GM18508 (cell line): ENCODE data around the gene VDR.

ENCODE experiments used
- ATAC-seq: cut with Tn5 transposase; IDR thresholded peaks from one replicate; pipeline ENCODE4 v1.9.1; 2021; ENCODE audit warnings: moderate number of reproducible peaks; ENCODE audit not compliant: insufficient read depth, unreplicated experiment

Gene VDR

DNA sequence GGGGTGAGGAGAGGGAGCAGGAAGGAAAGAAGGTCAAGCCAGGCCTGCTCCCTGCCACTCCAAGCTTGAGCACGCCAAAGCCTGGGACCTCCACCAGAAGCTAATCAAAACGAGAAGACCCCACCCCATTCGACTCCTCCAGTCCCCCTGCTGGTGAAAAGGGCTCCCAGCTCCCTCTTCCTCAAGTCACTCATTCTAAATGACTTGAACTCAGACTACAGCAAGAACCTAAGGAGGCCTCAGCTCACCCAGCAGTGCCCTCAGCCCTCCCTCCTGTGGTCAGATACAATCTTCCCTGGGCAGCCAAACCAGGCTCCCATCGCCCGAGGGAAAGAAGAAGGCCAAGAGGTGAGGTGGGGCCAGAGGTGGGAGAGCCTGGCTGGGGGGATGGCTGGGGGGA is 102.5 kb downstream of the VDR start:
- no peak for ATAC-seq

DNA sequence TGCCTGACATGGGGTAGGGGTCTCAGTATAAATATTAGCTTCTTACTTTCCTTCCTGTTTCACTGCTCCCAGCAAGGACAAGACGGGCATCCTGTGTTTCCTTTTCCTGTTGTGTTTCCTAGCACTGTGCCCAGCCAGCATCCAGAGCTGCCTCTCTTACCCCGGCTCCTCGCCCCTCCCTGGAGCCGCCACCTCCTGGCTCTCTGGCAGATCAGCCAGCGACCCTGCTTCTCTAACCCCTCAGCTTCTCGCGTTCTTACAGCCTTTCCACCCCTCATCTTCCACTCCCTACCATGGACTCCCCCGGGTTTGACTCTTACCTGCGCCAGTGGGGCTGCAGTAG is 102.9 kb downstream of the VDR start:
- no peak for ATAC-seq

DNA sequence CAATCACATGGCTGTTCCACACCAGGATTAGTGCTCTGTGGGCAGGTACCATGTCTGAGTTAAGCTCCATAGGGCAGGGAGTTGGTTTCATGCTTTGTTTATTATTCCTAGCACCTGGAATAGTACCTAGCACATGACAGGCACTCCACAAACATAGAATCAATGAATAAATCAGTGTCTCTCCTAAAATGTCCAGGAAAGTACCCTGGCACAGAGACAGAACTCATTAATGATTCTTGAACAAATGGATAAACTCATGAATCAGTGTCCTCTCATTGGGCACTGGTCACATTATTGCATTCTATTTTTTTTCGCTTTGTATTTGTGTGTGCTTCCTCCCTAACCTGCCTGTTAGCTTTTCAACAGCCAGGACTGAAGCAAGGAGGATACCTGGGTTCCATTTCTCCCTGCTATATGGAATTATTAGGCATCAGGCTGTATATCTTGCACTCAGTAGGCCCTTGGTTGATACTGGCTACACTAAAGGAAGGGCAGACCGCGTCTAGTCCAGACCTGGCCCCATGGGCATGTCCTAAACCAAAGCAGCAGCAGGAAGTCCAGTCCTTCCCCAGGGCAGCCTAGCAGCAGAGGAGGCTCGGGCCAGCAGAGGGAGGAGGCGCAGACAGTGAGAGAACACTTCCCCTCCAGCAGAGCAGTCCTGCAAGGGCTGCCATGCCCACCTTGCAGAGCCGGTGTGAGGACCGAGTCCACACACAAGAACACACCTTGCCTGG is 103.5 kb downstream of the VDR start:
- no peak for ATAC-seq

DNA sequence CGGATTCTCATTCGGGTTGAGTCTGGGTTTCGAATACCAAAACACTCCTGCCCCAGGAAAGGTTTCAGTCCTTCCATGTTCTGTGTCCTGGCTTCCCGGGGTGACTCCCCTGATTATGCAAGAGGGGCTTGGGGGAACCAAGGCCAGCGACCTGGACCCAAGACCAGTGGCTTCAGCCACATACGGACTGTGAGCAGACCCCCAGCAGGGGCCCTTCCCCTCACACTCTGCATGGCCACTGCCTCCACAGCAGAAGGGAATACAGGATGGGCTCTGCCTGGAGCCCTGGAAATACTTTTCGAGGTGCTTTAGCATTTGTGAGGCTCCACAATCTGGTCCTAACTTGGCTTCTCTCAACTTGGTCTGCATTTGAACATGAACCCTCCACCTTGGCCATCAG is 104.2 kb downstream of the VDR start:
- ATAC-seq = no peak

DNA sequence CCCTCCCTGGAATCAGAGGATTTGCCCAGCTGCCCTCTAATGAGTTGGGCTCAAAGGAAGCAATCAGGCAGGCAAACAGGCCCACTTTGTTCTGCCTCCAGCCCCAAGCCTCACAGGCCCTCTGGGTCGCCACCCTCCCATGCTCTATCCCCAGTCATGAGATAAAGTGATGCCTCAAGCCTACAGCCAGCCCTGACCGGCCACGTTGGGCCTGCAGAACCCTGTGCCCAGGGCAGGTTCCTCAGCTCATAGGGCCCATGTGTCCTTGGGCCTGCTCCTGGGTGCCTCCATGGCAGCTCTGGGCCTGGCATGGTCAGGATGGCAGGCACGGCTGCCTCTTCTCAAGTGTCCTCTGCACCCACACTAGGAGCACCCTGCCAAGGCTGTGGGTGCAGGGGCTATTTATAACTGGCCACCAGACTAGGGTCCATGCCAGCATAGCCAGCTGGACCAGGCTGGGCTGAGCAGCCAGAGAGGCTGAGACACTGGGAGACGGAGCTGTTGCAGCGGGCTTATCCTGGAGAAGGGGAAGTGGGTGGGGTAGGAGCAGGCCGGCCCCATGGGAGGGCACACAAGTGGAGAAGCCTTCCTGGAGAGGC is 105.3 kb downstream of the VDR start:
- no peak for ATAC-seq

DNA sequence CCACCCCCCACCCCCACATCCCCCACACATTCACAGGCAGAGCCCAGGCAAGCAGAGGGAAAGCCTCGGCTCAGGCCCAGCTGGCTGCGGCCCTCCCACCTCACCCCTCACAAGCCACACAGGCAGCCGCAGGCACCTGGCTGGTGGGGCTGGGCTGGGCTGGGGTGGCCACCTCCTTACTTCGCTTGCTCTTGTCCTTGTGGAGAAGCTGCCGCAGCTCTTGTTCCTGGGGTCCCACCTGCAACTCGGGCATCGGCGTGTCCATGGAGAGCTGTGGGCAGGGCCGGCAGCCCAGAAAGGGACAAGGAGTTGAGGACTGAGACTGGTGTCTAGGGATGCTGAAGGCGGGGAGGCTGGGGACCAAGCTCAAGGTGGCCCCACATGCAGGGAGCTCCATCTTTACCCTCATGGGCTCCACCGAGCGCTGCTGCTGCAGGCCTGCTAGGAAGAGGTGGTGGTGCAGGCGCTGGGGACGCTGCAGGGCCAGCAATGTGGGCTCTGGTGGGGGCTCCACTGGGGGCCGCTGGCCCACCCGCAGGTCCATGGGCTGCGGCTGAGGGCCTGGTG is 106.3 kb downstream of the VDR start:
- ATAC-seq = no peak

- ATAC-seq = no peak
These were observed 107.4 kb downstream of the VDR start for GRCh38 chr12:47797441-47797840.

DNA sequence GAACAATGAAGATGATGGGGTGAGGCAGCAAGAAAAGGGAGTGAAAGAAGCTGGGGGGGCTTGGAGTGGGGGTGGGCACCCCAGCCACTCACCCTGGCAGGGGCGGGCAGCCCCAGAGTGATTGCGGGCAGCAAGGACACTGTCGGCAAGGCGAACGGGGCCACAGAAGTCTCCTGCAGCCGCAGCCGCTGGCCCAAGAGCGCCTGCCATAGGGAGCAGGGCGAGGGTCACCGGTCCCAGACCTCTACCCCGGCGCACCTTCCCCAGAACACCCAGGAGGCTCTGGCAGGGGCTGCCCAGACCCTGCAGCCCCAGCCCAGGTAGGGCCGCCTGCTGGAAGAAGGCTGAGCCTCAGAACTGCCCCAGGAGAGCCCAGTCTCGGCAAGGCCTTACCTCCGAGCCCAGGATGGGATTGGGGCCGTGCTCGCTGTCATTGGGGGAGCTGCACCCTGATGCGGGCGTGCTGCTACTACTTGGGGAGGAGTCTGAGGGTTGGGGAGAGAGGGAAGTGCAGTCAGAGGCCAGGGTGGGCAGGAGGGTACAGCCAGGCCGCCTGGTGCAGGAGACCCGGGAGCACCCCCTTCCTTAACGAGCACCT is 108.9 kb downstream of the VDR start:
- no peak for ATAC-seq

DNA sequence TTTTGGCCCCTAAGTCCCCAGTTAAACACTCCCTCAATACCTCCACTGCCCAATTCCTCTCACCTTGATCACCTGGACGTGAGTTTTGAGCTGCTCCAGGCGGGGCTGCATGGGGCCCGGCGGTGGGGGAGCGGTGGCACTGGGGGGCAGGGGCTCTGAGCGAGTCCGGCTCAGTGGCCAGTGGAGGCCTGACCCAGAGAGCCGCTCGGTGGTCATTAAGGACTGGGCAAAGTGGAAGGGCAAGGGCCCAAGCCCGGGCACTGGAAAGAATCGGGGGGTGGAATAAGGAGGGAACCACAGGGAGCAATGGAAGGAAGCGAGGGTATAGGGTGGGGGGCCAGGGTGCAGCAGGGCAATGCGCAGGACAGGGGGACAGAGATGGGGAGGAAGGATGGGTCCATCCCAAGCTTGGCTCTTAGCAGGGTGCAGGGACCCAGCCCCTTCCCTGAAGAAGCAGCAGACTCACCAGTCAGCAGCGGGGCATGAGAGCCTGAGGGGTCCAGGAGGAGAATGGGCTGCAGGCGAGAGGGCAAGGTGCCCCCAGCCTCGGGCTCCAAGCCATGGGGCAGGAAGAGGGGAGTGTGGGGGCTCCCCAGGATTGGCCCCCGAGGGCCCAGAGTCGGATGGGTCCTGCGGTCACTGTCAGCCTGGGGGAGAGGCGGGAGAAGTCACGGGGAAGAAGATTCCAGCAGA is 109.5 kb downstream of the VDR start:
- no peak for ATAC-seq

DNA sequence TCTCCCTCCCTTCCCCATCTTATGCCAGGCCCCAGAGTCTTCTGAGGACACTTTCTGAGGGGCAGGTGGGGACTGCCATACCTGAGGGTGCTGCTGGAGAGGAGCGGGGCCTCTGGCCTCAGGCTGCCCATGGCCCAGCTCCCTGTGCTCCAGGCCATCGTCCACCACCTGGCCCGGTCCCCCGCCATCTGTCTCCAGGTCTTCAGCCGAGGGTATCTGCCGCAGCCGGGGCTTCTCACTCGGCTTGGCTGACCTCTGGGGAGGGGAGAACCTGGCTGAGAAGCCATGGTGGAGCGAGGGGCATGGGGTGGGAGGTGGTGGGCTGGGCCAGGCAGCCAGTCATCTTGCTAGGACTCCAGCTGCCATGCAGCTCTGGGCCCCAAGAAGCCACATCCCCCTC is 110.1 kb downstream of the VDR start:
- no peak for ATAC-seq

DNA sequence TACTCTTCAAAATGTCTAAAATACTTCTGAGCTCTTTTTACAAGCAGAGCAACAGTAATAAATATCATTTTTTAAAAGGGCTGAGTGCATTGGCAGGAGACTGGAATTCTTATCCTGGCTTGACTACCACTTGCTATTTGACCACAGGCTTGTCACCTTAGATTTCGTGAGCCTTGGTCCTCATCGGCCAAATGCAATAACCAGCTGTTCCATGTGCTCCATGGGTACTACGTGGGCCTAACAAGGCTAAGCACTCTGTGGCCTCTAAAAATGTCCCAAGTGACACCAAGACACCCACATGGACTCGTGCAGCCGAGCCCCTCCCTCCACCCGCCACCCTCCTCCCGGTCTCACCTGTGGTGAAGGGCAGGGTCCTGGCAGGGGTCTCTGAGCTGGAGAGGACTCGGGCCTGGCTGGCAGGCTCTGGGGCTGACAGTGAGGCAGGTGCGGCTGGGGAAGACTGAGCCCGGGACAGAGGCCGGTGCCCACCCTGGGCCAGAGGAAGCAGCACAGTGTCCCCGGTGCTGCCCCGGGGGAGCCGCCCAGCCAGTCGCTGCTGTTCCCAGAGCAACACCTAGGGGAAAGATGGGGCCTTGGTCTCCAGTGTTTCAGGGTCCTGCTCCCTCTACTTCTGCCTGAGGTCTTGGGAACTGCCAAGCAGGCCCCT is 111.6 kb downstream of the VDR start:
- no peak for ATAC-seq

GRCh38 chr12:47791874-47792273 is 112.9 kb downstream of the VDR start:
- no peak for ATAC-seq
